NK-92 treated with Interleukin-12 subunit alpha and Interleukin-12 subunit beta, amount 100 ng/mL, for 24 hours (cell line): ENCODE data around the gene CHRM1.
"Not testable (repeated sequence)": the region's sequence is repeated elsewhere in the genome, so short reads cannot be mapped to it uniquely, and the experiment has no call there.

Experiments used
- DNase-seq: peaks from one replicate; lab custom pipeline; 2025; lab: John Stamatoyannopoulos, UW

Gene CHRM1

DNA sequence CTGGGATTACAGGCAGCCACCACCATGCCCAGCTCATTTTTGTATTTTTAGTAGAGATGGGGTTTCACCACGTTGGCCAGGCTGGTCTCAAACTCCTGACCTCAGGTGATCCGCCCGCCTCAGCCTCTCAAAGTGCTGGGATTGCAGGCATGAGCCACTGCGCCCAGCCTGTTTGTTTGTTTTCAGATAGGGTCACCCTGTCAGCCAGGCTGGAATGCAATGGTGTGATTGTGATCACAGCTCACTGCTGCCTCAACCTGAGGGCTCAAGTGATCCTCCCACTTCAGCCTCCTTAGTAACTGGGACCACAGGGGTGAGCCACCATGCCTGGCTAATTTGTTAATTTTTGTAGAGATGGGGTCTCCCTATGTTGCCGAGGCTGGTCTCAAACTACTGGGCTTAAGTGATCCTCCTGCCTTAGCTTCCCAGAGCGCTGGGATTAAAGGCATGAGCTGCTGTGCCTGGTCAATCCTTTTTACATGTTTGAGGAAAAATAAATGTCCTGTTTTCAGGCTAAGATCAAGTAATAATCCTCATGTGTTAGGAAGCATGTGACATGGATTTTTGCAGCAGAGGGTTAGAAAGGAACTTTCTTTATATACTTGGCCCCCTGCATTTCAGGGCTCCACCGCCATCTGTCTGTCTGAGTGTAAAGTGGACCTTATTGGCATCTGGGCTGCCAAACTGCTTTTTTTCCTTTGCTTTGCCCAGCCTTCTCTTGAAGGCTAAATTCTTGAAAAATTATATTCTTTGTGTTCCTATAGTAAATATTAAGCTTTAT lies 45.3 kb downstream of the CHRM1 start:
- no peak for DNase-seq

DNA sequence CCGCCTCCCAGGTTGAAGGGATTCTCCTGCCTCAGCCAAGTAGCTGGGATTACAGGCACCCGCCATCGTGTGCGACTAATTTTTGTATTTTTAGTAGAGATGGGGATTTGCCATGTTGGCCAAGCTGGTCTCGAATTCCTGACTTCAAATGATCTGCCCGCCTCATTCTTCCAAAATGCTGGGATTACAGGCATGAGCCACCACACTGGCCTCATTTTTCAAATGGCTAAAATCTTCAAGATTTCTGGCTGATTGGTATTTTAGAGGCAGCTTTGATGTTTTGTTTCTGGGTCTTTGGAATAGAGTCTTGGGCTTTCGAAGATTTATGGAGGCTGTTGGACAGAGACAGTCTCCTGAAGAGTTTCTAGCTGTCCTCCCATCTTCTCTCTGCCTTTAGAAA lies 46.3 kb downstream of the CHRM1 start:
- no peak for DNase-seq

DNA sequence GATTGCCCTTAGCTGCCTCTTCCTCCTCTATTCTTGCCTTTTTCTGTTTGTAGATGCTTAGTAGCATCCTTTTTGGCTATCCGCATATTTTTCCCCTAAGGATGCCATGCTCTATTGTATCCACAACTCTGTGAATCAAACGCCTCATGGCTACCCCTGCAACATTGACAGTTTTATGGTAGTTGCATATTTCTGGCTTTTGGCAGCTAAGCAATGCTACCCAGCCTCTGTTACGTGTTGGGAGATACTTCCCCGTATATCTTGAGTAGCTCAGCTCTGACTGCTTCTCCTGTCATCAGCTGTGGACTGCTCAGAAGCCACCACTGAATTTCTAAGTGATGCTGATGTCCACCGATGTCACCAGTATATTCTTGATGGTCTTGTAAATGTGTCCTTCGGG lies 55.5 kb downstream of the CHRM1 start:
- no peak for DNase-seq

DNA sequence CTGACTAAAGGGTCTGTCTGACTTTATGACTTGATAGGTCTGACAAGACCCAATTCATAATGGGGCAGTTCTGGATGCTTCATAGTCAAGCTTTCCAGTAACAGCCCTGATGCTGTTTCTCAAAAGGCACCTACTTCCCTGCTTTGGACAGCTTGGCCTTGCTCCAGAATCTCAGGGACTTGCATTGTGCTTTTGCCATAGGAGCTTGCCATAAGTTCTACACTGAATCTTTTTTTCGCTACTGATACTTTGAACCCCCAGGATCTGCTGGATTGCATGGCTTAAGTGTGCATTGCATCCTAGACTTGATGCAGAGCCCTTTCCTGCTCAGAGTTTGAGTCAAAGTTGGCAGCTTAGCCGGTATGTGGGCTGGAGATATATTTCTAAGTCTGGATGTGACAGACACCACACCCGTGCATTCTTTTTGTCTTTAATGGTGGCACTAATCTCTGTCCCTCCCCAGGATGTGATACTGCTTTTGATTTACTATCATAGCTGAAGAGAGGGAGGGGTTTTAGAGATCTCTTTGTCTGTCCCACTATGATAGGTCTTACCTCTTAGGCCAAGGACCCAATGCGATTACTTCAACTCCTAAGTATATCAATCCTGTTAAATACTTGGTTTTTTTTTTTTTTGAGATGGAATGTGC lies 57.4 kb downstream of the CHRM1 start:
- DNase-seq, result no peak

DNA sequence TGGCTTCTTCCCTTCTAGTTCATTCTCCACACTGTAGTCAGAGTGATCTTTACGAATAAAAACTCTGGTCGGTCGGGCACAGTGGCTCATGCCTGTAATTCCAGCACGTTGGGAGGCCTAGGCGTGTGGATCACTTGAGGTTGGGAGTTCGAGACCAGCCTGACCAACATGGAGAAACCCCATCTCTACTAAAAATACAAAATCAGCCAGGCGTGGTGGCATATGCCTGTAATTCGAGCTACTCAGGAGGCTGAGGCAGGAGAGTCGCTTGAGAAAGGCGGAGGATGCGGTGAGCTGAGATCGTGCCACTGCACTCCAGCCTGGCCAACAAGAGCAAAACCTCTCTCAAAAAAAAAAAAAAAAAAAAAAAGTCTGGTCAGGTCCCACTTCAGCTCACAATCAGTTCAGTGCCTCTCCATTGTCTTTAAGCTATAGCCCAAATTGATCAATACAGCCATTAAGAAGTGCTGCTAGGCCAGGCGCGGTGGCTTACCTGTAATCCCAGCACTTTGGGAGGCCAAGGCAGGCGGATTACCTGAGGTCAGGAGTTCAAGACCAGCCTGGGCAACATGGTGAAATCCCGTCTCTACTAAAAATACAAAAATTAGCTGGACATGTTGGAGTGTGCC lies 59.5 kb downstream of the CHRM1 start:
- DNase-seq, result not testable (repeated sequence)

DNA sequence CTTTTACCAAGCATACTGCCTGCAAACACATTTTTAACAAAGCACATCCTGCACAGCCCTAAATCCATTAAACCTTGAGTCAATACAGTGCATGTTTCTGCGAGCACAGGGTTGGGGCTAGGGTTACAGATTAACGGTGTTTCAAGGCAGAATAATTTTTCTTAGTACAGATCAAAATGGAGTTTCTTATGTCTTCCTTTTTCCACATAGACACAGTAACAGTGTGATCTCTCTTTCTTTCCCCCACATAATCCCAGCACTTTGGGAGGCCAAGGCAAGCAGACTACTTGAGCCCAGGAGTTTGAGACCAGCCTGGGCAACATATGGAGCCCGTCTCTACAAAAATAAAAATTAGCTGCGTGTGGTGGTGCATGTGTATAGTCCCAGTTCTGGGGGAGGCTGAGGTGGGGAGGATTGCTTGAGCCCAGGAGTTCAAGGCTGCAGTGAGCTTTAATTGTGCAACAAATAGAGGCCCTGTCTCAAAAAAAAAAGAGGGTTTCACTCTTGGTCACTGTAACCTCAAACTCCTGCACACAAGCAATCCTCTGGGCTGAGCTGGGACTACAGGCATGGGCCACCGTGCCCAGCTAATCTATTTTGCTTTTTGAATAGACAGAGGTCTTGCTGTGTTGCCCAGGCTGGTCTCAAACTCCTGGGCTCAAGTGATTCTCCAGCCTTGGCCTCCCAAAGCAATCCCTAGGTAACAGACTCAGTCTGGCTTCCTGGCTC lies 60.2 kb downstream of the CHRM1 start:
- no peak for DNase-seq

DNA sequence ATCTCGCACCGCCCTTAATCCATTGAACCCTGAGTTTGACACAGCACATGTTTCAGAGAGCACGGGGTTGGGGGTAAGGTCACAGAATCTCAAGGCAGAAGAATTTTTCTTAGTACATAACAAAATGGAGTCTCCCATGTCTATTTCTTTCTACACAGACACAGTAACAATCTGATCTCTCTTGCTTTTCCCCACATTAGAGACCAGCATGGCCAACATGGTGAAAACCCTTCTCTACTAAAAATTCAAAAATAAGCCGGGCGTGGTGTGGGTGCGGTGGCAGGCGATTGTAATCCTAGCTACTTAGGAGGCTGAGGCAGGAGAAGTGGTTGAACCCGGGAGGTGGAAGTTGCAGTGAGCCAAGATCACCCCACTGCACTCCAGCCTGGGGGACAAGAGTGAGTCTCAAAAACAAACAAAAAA lies 61.9 kb downstream of the CHRM1 start:
- not testable (repeated sequence) for DNase-seq
